Left hindlimb (tissue), 1 donor: ENCODE results near the gene TJP3.
A peak's percentile ranks its signal among the peaks of the same experiment; 100 is the strongest.

Source experiments
- DNase-seq: peaks from one replicate; pipeline ENCODE4 v3.0.0-alpha.2; 2018

The TJP3 gene

DNA sequence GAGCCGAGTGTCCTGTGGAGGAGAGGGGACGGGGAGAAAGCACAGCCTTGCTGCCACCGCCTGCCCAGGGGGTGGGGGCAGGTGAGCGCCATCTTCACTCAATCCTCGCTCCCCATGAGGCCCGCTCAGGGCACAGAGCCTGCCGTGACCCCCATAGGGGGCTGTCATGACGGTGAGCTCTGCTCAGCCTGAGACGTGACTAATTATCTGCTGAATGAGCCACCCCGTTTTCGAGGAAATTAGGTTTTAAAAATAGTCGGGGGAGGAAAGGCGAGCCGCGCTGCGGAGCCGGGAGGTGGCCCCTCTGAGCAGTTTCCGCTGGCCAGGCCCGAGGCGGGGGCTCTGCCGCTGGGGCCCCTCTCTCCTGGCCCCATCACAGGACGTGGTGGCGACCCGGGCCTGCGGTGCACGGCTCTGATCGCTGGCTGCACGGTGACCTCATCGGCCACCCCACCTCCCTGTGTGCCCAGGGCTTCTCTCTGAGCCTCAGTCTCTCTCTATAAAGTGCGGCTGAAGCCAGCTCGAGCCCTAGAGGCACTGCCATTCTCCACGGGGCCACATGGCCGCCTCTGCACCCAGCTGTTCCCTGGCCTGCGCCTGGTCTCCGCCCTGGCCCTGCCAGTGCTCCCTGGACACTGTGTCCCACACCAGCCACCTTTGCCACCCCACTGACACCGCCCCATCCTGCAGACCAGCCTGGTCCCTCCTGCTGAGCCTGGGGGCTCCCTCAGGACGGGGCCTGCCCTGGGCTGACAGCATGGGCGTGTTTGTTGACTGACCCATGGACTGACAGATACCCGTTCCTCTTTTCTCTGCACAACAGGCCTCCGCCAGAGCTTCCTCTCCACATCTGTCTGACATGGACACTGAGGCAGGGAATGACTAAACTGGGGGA lies 36.3 kb upstream of the TJP3 start:
- DNase-seq = peak; percentile 54

DNA sequence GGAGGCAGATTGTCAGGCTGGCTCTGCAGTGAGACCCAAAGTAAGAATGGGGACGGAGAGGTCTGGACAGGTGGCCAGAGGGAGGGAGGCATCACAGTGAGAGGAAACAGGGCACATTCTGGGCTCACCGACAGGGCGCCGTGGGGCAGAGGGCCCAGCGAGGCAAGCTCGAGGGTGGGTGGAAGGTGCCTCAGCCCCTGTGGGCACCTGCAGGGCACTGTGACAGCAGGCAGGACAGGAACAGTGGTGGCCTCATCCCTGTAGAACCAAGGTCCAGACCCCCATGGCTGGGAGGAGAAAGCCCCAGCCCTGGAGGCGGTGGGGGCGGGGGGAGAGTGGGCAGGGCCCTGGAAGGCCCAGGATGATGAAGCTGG lies 35.6 kb upstream of the TJP3 start:
- DNase-seq = no peak

DNA sequence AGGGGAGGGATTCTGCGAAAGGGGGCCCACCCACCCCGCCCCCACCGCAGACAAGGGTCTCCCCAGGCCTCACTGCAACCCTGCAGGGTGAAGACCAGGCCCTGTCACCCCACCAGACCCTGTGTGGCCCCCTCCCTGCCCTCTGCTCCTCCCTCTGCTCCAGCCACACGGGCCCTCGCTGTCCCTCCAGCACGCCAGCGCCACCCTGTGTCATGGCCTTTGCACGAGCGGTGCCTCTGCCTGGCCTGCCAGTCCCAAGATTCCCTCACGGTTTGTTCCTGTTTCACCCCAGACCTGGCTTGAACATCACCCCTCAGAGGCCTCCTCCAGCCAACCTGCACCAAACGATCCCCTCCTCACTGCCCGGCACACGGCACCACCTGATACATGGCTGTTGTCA lies 35.2 kb upstream of the TJP3 start:
- no peak for DNase-seq

DNA sequence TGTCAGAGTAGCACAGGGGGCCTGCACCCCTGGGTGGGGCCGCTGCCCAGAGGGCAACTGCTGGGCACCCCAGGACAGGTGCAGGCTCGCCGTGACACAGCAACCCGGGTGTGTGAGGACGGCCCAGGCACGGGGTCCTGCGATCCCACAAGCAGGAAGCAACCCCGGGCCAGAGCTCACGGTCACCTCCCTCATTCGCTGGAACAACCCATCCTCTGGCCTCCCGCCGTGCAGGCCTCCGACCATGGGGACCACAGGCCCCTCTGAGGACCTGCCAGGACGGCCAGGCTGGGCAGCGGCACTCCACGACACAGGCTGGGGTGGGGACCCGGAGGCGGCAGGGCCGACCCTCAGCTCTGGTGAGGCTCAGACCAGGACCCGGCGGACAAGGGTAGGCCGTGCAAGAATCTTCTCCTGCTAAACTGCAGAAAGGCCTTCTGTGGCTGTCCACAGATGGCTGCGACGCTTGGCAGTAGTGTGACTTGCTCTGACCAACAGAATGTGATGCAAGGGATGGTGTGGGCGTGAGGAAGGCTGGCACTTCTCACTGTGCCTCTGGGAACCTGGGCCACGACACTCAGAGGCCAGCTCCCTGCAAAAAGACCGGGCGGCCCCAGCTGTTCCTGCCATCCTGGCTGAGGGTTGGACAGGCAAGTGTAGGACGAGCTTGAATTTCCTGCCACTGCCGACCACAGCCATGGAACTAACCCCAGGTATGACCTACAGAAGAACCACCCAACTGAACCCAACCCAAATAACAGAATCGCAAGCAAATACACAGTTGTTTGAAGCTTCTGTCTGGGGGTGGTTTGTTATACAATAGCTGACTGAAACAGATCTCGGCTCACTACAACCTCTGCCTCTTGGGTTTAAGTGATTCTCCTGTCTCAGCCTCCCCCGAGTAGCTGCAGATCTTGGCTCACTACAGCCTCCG lies 34.4 kb upstream of the TJP3 start:
- no peak for DNase-seq

DNA sequence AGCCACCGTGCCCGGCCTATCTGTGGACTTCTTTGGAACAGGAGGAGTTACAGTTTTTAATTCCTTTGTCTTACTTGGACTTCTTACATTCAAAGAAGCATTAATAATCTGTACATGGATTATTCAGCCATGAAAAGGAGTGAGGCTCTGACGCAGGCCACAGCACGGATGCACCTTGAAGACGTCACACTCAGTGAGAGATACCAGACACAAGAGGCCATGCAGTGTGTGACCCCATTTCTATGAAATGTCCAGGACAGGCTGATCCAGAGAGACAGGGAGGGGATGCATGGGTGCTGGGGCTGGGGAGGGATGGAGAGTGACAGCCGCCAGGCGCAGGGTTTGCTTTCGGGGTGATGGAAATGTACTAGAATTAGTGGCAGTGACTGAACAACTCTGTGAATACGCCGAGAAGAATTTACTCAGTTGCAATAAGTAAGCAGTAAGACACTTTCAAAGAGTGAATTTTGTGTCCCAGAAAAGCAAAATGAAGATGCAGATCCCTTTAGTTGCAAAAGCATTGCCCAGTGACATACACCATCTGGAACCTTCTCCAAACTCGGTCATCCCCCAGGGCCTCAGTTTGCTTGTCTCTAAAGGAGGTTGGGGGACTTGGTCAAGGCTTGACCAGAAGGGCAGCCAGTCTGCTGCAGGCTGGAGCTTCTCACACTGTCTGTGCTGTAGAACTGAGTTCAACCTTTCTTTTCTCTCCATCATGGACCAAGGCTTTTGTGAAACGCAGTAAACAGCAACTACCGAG lies 33.2 kb upstream of the TJP3 start:
- no peak for DNase-seq

DNA sequence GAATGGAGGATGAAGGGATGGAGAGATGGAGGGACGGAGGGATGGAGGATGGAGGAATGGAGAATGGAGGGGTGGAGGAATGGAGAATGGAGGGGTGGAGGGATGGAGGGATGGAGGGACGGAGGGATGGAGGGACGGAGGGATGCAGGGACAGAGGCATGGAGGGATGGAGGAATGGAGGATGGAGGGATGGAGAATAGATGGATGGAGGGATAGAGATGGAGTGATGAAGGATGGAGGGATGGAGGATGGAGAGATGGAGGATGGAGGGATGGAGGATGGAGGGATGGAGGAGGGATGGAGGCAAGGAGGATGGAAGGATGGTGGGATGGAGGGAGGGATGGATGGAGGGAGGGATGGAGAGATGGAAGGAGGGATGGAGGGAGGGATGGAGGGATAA lies 30.0 kb upstream of the TJP3 start:
- no peak for DNase-seq

DNA sequence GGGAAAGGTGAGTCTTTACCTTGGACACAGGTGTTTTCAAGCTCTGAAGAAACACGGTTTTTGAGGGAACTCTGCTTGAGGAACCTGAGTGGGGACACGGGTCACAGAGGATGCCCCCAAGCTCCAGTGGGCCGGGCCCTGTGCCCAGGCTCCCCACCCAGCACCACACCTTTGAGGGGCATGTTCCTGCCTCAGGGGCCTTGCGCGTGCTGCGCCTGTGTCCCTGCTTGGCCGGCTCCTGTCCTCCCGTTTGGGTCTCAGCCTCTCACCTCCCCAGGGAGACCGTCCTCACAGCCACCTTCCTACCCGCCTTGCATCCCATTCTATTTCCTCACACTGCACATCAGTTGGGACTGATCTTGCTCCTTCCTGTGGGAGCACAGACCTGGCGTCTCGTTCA lies 29.0 kb upstream of the TJP3 start:
- no peak for DNase-seq

DNA sequence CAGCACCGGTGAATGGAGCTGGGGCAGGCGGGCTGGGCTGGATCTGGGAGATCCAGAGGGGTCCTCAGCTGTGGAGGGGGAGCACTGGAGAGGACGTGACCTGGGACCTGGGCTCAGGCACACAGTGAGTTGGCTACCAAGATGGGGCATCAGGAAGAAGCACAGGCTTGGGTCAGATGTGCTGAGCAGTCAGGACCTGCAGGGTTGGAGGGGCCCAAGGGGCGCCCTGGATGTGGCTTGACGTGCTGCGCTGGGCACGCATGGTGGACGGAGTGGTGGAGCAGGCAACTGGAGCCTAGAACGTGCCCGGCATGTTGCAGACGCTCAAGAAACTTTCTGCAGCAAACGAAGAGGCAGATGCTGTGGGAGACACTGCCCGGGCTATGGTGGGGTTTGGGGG lies 28.6 kb upstream of the TJP3 start:
- no peak for DNase-seq

DNA sequence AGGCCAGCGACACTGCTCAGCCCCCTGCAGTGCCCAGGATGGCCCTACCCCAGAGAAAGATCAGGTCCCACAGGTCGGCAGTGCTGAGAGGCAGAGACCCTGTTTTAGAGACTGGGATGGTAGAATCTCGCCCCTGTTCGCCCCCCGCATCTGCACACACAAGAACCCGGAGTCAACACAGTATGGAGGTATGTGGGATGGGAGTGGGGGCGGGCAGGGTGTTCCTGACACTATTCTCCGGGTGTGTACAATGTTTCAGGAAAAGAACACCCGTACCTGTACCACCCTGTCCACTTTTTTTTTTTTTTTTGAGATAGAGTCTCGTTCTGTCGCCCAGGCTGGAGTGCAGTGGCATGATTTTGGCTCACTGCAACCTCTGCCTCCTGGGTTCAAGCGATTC lies 27.2 kb upstream of the TJP3 start:
- no peak for DNase-seq

DNA sequence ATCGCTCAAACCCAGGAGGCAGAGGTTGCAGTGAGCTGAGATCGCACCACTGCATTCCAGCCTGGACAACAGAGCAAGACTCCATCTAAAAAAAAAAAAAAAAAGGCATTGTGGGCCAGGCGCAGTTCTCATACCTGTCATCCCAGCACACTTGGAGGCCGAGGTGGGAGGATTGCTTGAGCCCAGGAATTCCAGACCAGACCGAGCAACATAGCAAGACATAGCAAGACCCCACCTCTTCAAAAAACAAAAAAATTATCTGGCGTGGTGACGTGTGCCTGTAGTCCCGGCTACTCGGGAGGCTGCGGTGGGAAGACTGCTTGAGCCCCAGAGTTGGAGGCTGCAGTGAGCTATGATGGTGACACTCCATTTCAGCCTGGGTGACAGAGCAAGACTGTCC lies 25.9 kb upstream of the TJP3 start:
- DNase-seq = no peak

DNA sequence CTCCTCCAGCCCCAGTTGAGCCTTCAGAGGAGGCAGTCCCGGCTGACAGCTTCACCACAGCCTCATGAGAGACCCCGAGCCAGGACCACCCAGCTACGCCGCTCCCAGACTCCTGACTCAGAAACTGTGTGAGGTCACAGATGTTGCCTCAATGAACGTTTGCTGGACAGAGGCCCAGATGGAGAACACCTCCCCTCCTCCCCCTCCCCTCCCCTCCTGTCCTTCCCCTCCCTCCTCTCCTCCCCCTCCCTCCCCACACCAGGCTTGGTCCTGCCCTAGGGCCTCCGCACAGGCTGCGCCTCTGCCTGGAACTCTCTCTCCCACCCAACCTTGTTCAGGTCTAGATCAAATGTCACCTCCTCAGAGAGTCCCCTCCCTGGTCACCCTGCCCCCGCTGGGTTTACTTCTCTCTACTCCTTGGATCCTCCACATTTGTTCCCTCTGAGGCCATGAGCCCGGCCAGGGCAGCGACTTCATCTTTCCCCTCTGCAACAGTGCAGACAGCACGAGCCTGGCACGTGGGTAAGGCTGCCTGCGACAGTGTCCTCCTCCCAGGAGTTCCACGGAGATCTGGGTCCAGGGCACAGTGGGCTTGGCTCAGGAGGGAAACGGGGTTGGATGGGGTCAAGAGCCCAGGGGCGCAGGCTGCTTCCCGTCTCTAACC lies 25.3 kb upstream of the TJP3 start:
- peak; percentile 55 for DNase-seq

DNA sequence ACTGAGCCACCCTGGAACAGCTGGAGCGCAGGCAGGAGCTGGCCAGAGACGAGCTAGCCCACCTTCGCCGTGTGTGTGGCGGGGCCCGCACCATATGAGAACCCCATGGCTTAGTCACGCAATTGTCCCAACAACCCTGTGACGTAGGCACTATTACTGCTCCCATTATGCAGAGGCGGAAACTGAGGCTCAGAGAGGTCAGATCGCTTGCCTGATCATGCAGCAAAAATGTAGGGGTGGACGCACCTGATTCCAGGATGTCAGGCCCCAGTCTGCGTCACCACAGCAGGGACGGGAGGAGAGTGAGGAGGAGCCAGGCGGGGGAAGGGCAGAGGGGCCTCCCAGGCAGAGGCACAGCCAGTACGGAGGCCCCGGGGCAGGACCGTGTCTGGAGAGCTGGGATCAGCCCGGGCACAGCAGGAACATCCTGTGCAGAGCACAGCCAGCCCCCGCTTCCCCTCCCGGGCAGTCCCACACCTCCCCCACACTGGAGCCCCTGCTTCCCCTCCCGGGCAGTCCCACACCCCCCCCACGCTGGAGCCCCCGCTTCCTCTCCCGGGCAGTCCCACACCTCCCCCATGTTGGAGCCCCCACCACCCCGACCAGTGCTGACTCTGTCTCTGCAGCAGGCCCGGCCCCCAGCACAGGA lies 24.7 kb upstream of the TJP3 start:
- DNase-seq = no peak

DNA sequence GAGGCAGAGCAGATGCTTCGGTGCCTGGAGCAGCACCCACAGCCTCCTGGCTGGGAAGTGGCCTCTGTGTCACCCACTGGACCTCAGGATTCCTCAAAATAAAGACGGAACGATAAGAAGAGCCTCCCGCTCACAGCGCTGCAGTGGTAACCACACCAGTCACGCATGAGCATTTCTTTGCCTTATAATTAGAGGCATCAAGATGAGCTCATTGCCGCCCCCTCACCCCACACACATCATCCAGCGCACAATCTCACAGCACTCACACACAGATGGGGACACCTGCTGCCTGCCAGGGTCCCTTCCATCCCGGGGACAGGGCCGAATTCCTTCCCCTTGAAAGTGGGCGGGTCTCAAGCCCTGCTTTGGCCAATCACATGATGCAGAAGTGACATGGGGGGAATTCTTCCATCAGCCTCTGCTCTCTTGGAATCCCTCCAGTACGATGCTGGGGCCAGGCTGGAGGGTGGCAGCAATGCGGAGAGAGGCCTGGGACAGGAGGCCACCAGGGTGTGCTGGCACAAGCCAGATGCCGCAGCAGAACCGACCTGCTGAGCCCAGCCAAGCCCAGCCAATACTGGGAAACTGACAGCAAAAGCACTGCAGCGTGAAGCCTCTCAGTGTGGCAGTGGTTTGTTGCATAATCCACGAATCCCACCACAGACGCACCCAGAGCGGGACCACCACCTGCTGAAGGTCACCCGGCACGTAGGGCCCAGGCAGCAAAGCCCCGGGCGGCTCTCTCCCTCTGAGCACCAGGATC lies 23.9 kb upstream of the TJP3 start:
- no peak for DNase-seq

DNA sequence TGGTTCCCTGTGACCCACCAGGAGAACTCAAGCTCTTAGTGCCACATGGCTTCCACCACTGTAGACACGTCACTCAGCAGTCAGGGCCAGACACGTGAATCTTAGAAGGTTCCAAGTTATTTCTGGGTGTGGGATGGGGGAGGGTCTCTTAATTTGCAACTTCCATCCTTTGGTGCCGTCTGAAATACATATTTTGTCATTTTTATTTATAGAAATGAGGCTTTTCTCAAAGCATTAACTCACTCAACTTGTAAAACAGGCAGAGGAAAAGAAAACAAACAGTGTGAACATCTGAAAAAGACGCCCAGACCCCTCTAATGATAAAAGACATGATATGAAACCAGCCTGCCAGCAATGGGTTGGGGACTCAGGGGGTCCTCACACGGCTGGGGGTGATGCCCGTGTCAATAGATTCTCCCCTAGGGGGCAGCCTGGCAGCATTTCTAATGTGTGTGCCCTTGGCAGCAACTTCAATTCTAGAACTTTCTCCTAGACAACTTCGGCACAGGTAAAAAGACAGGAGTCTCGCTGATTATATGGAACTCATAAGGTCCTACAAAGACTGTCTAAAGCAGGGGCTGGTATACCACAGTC lies 23.3 kb upstream of the TJP3 start:
- DNase-seq = no peak

DNA sequence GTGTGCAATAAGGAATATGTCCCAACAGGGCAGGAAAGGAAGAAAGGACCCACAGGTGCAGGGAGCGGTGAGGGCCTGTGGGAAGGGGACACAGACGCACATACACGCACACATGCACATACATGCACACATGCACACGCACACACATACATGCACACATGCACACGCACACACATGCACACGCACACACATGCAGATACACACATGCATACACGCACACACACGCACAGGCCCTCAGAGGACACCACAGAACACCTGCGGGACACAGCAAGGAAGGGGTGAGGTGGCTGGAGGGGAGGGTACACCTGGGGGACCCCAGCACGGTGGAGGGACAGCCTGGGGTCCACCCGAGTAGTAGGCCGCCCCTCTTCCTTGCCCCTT lies 20.8 kb upstream of the TJP3 start:
- no peak for DNase-seq

DNA sequence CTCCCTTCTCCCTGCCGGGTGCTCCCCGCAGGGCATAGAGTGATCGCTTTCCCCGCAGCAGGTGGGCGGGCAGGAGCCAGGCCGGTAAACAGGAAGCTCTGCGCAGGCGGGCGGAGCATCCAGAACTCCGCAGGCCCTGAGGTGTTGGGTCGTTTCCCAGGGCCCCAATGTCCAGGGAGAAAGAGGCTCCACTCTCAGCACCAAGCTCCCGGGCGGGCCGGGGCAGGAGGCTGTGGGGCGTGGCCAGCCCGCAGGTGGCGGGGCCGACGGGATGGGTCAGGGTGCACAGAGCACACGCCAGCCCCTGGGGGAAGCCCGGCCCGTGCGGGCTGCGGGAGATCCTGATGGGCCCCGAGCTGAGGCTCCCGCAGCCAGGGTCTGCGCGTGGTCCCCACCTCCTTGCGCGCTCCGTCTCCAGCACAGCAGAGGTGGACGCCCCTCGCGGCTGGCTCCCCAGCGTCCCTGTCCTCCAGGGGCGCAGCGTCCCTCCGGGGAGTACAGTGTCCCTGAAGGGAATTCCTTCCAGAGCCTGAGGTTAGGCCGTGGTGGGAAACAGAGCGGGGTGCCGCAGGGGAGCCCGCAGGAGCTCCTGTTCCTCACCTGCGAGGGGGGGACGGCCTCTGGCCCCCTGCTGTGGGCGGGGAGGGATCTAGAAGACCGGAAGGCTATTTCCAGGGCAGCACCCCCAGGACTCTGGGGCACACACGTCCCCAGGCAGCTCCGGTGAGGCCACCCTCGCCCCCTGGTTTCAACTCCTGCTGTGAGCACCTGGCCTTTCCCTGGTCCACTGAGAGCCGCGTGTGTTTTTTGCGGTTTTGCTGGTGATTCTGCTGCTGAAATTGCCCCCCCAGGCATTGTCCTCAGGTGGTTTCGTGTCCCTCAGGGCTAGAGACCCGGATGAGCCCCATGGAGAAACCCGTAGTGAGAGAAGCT lies 20.1 kb upstream of the TJP3 start:
- no peak for DNase-seq

DNA sequence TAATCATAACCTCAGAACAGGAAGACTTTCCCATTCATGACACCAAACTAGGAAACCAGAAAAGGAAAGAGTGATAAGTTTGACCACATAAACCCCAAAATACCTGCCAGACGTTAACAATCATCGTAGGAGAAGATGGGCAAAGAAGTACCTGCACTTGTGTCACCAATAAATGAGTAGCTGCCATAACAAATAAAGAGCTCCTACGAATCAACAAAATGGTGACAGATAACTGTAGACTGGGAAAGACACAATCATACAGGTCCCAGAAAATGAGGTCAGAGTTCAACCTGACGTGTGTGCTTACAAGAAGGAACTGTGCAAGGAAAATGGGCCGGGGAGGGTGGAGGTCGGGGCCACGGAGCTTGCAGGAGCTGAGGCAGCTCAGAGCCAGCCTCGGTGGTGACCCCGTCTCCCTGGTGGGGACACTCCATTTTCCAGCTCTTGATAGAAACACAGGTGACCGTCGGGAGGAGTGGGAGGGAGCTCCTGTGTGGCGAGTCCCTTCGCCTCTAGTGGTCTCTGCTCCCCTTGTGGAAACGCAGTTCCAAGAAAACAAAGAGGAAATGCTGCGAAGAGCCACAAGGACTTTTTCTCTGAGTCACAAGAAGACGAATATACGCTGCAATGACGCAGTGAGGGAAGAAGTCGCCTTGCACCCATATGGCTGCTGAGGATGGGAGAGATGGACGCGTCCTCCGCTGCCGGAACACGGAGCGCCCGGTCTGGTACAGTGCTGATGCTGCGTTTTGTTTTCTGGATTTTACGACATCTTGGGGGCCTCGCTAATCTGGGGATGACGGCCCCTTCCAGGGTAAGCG lies 17.4 kb upstream of the TJP3 start:
- DNase-seq = no peak

DNA sequence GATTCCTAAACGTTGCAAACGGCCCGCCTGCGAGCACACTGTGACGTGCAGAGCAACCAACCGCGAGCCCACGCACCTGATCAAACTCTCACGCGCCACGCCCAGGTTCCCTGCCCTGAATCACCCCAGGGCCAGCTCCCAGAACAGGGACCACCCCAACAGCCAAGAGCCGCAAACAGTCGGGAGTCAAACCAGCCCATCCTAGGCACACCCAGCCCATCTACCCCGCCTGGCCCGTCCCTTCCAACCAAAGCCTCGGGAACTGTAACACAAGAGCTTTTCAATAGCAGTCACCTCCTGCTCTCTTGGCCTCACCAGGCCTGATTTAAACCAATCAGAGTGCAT lies 16.8 kb upstream of the TJP3 start:
- no peak for DNase-seq

DNA sequence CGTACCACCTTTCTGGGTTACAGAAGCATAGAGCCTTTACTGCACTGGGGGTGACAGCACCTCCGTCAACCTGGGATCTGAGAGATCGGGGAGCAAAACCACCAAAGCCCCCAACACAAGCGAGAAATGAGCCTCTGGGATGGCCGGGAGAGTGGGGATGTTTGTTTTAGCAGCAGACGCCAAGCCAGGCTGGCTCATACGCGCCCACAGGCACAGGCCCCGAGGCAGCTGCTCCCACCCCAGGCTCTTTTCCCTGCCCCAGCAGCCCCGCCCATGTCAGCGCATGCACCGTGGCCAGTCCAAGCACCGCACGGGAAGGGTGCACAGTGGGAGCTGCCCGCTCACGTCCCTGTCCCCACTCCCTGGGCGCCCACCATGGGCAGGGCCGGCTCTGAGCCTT lies 16.5 kb upstream of the TJP3 start:
- DNase-seq = no peak
